K562 (cell line): ENCODE measurements around the gene TMEM156.

Experiments
- GABPB1 ChIP-seq: sonication (generic); formaldehyde crosslinking; IDR thresholded peaks from 2 replicates; pipeline ENCODE4 v1.8.0; 2022; ENCODE audit warnings: mild to moderate bottlenecking, missing genetic modification reagents
- JUN ChIP-seq, 2 experiments: sonication (generic) in 1 of 2; formaldehyde crosslinking in 1 of 2; IDR thresholded peaks; 2 replicates each; pipeline versions ENCODE4 v1.6.1 to v1.8.0; 2012 to 2022; ENCODE audit warnings: borderline replicate concordance in 2 of 2, mild to moderate bottlenecking in 2 of 2, improper control_type of control experiment in 1 of 2, low read depth in 1 of 2, low read length in 1 of 2, missing genetic modification reagents in 1 of 2
- NFIC ChIP-seq: fragments of 450-650 bp; IDR thresholded peaks from 2 replicates; pipeline ENCODE4 v1.6.1; 2017; ENCODE audit warnings: mild to moderate bottlenecking, inconsistent platforms
- SIRT6 ChIP-seq: IDR thresholded peaks from one replicate; pipeline ENCODE4 v1.6.1; 2012; ENCODE audit warnings: low read depth, mild to moderate bottlenecking, control low read depth, inconsistent platforms, low read length, moderate library complexity
- TCF7 ChIP-seq: sonication (generic); IDR thresholded peaks from 2 replicates; pipeline ENCODE4 v1.6.1; 2016; ENCODE audit warnings: antibody characterized with exemption, borderline replicate concordance
- ZNF707 ChIP-seq: fragments of 250-450 bp; sonication (Bioruptor Pico); conservative IDR thresholded peaks from 2 replicates; pipeline ENCODE4 v1.8.0; 2022; ENCODE audit warnings: inconsistent platforms, mild to moderate bottlenecking, moderate library complexity
- TF ChIP-seq, protein P1 (sequence below), 3 experiments: IDR thresholded peaks in 2 of 3; conservative IDR thresholded peaks in 1 of 3; 2 replicates each; pipeline ENCODE4 v1.5.1; 2011 to 2012; ENCODE audit warnings: low read length in 3 of 3, mild to moderate bottlenecking in 3 of 3, control low read depth in 2 of 3, improper control_type of control experiment in 1 of 3, inconsistent platforms in 1 of 3, low read depth in 1 of 3, mixed read lengths in 1 of 3, moderate library complexity in 1 of 3; ENCODE audit not compliant: insufficient read depth in 2 of 3
- TF ChIP-seq, protein P2 (sequence below): IDR thresholded peaks from 2 replicates; pipeline ENCODE4 v1.6.1; 2016; ENCODE audit warnings: missing genetic modification characterization, missing compliant biosample characterization
- TF ChIP-seq, protein P3 (sequence below), 2 experiments: fragments of 450-650 bp; formaldehyde crosslinking in 1 of 2; IDR thresholded peaks; 2 replicates each; pipeline versions ENCODE4 v1.4.0 to v1.6.1; 2014 to 2020; ENCODE audit warnings: mild to moderate bottlenecking in 2 of 2, borderline replicate concordance in 1 of 2, low read depth in 1 of 2
- TF ChIP-seq, protein P4 (sequence below): sonication (generic); formaldehyde crosslinking; IDR thresholded peaks from 2 replicates; pipeline ENCODE4 v1.5.0; 2020; ENCODE audit warnings: missing genetic modification reagents
- TF ChIP-seq, protein P5 (sequence below): fragments of 250-450 bp; sonication (Bioruptor Pico); IDR thresholded peaks from 2 replicates; pipeline ENCODE4 v1.5.0; 2020; ENCODE audit warnings: mild to moderate bottlenecking, borderline replicate concordance
- TF ChIP-seq, protein P6 (sequence below), 2 experiments: fragments of 450-650 bp in 1 of 2; IDR thresholded peaks; 2 replicates each; pipeline ENCODE4 v1.6.1; 2011 to 2017; ENCODE audit warnings: low read depth in 2 of 2, antibody characterized with exemption in 1 of 2, borderline replicate concordance in 1 of 2, low read length in 1 of 2, mild to moderate bottlenecking in 1 of 2, mixed read lengths in 1 of 2; ENCODE audit not compliant: control insufficient read depth in 1 of 2

DNA sequence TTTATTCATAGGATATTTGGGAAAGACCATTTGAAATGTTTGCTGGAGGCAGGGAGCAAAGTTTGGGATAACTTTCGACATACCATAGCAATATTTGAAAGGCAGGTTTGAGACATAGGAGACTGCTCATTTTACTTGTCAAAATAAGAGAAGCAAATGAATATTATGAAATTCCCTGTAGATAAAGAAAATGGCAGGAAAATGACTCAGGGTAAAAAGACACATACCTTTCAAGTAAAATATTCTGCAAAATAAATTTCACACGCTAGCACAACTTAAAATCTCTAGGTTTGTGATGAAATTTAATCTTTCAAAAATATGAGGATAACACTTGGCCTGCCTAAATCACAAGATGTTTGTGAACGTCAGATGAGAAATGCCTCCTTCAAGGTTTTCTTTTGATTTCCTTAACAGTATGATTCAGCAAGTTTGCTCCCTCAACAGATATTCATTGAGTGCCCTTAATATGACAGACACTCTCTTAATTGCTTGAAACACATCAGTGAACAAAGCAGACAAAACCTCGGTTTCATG lies 6.6 kb downstream of the TMEM156 start:
- TF ChIP-seq, protein P1, sequence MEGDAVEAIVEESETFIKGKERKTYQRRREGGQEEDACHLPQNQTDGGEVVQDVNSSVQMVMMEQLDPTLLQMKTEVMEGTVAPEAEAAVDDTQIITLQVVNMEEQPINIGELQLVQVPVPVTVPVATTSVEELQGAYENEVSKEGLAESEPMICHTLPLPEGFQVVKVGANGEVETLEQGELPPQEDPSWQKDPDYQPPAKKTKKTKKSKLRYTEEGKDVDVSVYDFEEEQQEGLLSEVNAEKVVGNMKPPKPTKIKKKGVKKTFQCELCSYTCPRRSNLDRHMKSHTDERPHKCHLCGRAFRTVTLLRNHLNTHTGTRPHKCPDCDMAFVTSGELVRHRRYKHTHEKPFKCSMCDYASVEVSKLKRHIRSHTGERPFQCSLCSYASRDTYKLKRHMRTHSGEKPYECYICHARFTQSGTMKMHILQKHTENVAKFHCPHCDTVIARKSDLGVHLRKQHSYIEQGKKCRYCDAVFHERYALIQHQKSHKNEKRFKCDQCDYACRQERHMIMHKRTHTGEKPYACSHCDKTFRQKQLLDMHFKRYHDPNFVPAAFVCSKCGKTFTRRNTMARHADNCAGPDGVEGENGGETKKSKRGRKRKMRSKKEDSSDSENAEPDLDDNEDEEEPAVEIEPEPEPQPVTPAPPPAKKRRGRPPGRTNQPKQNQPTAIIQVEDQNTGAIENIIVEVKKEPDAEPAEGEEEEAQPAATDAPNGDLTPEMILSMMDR (IDR thresholded peaks at IDR 0.05 in 2 of 3, conservative IDR thresholded peaks at IDR 0.05 in 1 of 3; ENCODE audit: insufficient read depth in 2 of 3, low read depth in 1 of 3, low read length in 3 of 3) = no peak
- TF ChIP-seq, protein P2, sequence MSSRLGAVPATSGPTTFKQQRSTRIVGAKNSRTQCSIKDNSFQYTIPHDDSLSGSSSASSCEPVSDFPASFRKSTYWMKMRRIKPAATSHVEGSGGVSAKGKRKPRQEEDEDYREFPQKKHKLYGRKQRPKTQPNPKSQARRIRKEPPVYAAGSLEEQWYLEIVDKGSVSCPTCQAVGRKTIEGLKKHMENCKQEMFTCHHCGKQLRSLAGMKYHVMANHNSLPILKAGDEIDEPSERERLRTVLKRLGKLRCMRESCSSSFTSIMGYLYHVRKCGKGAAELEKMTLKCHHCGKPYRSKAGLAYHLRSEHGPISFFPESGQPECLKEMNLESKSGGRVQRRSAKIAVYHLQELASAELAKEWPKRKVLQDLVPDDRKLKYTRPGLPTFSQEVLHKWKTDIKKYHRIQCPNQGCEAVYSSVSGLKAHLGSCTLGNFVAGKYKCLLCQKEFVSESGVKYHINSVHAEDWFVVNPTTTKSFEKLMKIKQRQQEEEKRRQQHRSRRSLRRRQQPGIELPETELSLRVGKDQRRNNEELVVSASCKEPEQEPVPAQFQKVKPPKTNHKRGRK = no peak
- TF ChIP-seq NFIC (no peak), GABPB1 (CRISPR knock-in tag) (no peak), TCF7 (no peak), JUN (IDR thresholded peaks at IDR 0.05; ENCODE audit: borderline replicate concordance, low read depth, low read length) (no peak), JUN (CRISPR knock-in tag; IDR thresholded peaks at IDR 0.05; ENCODE audit: borderline replicate concordance) (no peak), SIRT6 (no peak), ZNF707 (CRISPR knock-in tag) (no peak)
- TF ChIP-seq, protein P3, sequence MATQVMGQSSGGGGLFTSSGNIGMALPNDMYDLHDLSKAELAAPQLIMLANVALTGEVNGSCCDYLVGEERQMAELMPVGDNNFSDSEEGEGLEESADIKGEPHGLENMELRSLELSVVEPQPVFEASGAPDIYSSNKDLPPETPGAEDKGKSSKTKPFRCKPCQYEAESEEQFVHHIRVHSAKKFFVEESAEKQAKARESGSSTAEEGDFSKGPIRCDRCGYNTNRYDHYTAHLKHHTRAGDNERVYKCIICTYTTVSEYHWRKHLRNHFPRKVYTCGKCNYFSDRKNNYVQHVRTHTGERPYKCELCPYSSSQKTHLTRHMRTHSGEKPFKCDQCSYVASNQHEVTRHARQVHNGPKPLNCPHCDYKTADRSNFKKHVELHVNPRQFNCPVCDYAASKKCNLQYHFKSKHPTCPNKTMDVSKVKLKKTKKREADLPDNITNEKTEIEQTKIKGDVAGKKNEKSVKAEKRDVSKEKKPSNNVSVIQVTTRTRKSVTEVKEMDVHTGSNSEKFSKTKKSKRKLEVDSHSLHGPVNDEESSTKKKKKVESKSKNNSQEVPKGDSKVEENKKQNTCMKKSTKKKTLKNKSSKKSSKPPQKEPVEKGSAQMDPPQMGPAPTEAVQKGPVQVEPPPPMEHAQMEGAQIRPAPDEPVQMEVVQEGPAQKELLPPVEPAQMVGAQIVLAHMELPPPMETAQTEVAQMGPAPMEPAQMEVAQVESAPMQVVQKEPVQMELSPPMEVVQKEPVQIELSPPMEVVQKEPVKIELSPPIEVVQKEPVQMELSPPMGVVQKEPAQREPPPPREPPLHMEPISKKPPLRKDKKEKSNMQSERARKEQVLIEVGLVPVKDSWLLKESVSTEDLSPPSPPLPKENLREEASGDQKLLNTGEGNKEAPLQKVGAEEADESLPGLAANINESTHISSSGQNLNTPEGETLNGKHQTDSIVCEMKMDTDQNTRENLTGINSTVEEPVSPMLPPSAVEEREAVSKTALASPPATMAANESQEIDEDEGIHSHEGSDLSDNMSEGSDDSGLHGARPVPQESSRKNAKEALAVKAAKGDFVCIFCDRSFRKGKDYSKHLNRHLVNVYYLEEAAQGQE (IDR thresholded peaks at IDR 0.05; ENCODE audit: borderline replicate concordance) = no peak
- TF ChIP-seq, protein P3 (CRISPR knock-in tag; IDR thresholded peaks at IDR 0.05; ENCODE audit: low read depth) = no peak
- TF ChIP-seq, protein P4, sequence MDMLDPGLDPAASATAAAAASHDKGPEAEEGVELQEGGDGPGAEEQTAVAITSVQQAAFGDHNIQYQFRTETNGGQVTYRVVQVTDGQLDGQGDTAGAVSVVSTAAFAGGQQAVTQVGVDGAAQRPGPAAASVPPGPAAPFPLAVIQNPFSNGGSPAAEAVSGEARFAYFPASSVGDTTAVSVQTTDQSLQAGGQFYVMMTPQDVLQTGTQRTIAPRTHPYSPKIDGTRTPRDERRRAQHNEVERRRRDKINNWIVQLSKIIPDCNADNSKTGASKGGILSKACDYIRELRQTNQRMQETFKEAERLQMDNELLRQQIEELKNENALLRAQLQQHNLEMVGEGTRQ (CRISPR knock-in tag) = no peak
- TF ChIP-seq, protein P5, sequence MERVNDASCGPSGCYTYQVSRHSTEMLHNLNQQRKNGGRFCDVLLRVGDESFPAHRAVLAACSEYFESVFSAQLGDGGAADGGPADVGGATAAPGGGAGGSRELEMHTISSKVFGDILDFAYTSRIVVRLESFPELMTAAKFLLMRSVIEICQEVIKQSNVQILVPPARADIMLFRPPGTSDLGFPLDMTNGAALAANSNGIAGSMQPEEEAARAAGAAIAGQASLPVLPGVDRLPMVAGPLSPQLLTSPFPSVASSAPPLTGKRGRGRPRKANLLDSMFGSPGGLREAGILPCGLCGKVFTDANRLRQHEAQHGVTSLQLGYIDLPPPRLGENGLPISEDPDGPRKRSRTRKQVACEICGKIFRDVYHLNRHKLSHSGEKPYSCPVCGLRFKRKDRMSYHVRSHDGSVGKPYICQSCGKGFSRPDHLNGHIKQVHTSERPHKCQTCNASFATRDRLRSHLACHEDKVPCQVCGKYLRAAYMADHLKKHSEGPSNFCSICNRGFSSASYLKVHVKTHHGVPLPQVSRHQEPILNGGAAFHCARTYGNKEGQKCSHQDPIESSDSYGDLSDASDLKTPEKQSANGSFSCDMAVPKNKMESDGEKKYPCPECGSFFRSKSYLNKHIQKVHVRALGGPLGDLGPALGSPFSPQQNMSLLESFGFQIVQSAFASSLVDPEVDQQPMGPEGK (CRISPR knock-in tag) = no peak
- TF ChIP-seq, protein P6, sequence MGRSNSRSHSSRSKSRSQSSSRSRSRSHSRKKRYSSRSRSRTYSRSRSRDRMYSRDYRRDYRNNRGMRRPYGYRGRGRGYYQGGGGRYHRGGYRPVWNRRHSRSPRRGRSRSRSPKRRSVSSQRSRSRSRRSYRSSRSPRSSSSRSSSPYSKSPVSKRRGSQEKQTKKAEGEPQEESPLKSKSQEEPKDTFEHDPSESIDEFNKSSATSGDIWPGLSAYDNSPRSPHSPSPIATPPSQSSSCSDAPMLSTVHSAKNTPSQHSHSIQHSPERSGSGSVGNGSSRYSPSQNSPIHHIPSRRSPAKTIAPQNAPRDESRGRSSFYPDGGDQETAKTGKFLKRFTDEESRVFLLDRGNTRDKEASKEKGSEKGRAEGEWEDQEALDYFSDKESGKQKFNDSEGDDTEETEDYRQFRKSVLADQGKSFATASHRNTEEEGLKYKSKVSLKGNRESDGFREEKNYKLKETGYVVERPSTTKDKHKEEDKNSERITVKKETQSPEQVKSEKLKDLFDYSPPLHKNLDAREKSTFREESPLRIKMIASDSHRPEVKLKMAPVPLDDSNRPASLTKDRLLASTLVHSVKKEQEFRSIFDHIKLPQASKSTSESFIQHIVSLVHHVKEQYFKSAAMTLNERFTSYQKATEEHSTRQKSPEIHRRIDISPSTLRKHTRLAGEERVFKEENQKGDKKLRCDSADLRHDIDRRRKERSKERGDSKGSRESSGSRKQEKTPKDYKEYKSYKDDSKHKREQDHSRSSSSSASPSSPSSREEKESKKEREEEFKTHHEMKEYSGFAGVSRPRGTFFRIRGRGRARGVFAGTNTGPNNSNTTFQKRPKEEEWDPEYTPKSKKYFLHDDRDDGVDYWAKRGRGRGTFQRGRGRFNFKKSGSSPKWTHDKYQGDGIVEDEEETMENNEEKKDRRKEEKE (IDR thresholded peaks at IDR 0.05; ENCODE audit: borderline replicate concordance in 1 of 2, control insufficient read depth in 1 of 2, low read depth in 2 of 2, low read length in 1 of 2) = no peak
